GM23338 (cell line): Measurements from ENCODE around the gene RHBDD1. TPM values are rescaled to one million over a fixed set of nuclear protein-coding genes. Genes with fewer than 3 reads are reported as not detected.

Source experiments
- ATAC-seq: fragments of 200-7000 bp; cut with Tn5 transposase; 3 replicates; pipeline ENCODE4 v1.9.1; 2020
- DNase-seq: peaks from one replicate; pipeline ENCODE4 v3.0.0-alpha.2; 2015; ENCODE audit warnings: low spot score
- H2AFZ ChIP-seq: fragments of 200-600 bp; sonication (generic); 2 replicates; pipeline ENCODE4 v1.8.0; 2016; ENCODE audit warnings: antibody characterized with exemption, mild to moderate bottlenecking, moderate library complexity
- H3F3A ChIP-seq: fragments of 200-600 bp; sonication (generic); replicated peaks from 2 replicates; pipeline ENCODE4 v1.8.0; 2017; ENCODE audit warnings: antibody characterized with exemption, mixed run types, low read depth
- H3K27ac ChIP-seq: fragments of 200-600 bp; sonication (generic); 2 replicates; pipeline ENCODE4 v1.6.1; 2016; ENCODE audit warnings: low read depth
- H3K27me3 ChIP-seq: fragments of 200-600 bp; sonication (generic); 2 replicates; pipeline ENCODE4 v1.8.0; 2016; ENCODE audit warnings: mild to moderate bottlenecking, mixed run types, moderate library complexity; ENCODE audit not compliant: insufficient read depth
- H3K36me3 ChIP-seq: fragments of 200-600 bp; sonication (generic); 2 replicates; pipeline ENCODE4 v1.8.0; 2016; ENCODE audit warnings: mild to moderate bottlenecking; ENCODE audit not compliant: insufficient read depth
- H3K4me1 ChIP-seq: fragments of 200-600 bp; sonication (generic); 2 replicates; pipeline ENCODE4 v1.8.0; 2016; ENCODE audit warnings: mild to moderate bottlenecking, moderate library complexity; ENCODE audit not compliant: insufficient read depth
- H3K4me2 ChIP-seq: fragments of 200-600 bp; sonication (generic); 2 replicates; pipeline ENCODE4 v1.7.1; 2017; ENCODE audit warnings: mixed run types
- H3K4me3 ChIP-seq: fragments of 200-600 bp; sonication (generic); 2 replicates; pipeline ENCODE4 v1.6.1; 2016; ENCODE audit warnings: mixed run types
- H3K79me2 ChIP-seq: fragments of 200-600 bp; sonication (generic); replicated peaks from 2 replicates; pipeline ENCODE4 v1.8.0; 2017; ENCODE audit warnings: mild to moderate bottlenecking; ENCODE audit not compliant: insufficient read depth
- H3K9me2 ChIP-seq: fragments of 200-600 bp; sonication (generic); 2 replicates; pipeline ENCODE4 v1.8.0; 2017; ENCODE audit not compliant: insufficient read depth
- H4K20me1 ChIP-seq: fragments of 200-600 bp; sonication (generic); replicated peaks from 2 replicates; pipeline ENCODE4 v1.8.0; 2017; ENCODE audit warnings: mild to moderate bottlenecking; ENCODE audit not compliant: insufficient read depth
- H3K27ac Mint-ChIP-seq: 2 replicates; pipeline ENCODE4 v1.8.0; 2020; ENCODE audit warnings: inconsistent platforms, mild to moderate bottlenecking, moderate library complexity, mixed read lengths
- H3K27me3 Mint-ChIP-seq: 3 replicates; pipeline ENCODE4 v1.8.0; 2022; ENCODE audit warnings: low read depth, mild to moderate bottlenecking, moderate library complexity, mixed read lengths, inconsistent platforms; ENCODE audit not compliant: insufficient read depth, poor library complexity
- H3K36me3 Mint-ChIP-seq: 3 replicates; pipeline ENCODE4 v1.8.0; 2021; ENCODE audit warnings: low read depth, mild to moderate bottlenecking, inconsistent platforms, moderate library complexity, mixed read lengths
- H3K4me1 Mint-ChIP-seq: 3 replicates; pipeline ENCODE4 v1.8.0; 2020; ENCODE audit warnings: mild to moderate bottlenecking, inconsistent platforms, mixed read lengths
- H3K4me3 Mint-ChIP-seq: 3 replicates; pipeline ENCODE4 v1.8.0; 2021; ENCODE audit warnings: moderate library complexity, mild to moderate bottlenecking, inconsistent platforms, mixed read lengths
- H3K9me3 Mint-ChIP-seq: 3 replicates; pipeline ENCODE4 v1.8.0; 2020; ENCODE audit warnings: moderate library complexity, mild to moderate bottlenecking, inconsistent platforms, mixed read lengths
- EZH2 ChIP-seq: fragments of 200-600 bp; sonication (generic); IDR thresholded peaks from one replicate; pipeline ENCODE4 v1.8.0; 2017; ENCODE audit warnings: antibody characterized with exemption, mild to moderate bottlenecking, low read depth; ENCODE audit not compliant: unreplicated experiment
- EZH2phosphoT487 ChIP-seq: fragments of 200-600 bp; sonication (generic); IDR thresholded peaks from one replicate; pipeline ENCODE4 v1.8.1; 2018; ENCODE audit warnings: antibody characterized with exemption; ENCODE audit not compliant: unreplicated experiment
- JUNB ChIP-seq: IDR thresholded peaks from one replicate; pipeline ENCODE4 v1.6.1; 2016; ENCODE audit warnings: antibody characterized with exemption; ENCODE audit not compliant: unreplicated experiment
- NANOG ChIP-seq: IDR thresholded peaks from 2 replicates; pipeline ENCODE4 v1.6.1; 2016; ENCODE audit warnings: antibody characterized with exemption, borderline replicate concordance
- ZNF114 ChIP-seq: fragments of 250-450 bp; sonication (Bioruptor Pico); IDR thresholded peaks from 2 replicates; pipeline ENCODE4 v1.5.0; 2020; ENCODE audit warnings: mild to moderate bottlenecking, moderate library complexity
- polyA plus RNA-seq: library from polyadenylated mRNA; unstranded; fragments of >200 nt; fragmentation: Nextera tagmentation; extraction: Ambion mirVana; gene quantifications from 2 replicates; pipeline ENCODE4 v1.2.1, GENCODE V29; 2016
- total RNA-seq: library from RNA; depleted of rRNA; stranded (reverse); fragments of >200 nt; shearing (Covaris generic); gene quantifications from 2 replicates; pipeline ENCODE4 v1.2.3, GENCODE V29; 2014
- TF ChIP-seq, protein P1 (sequence below): fragments of 250-450 bp; sonication (Bioruptor Pico); IDR thresholded peaks from 2 replicates; pipeline ENCODE4 v1.5.0; 2020; ENCODE audit warnings: mild to moderate bottlenecking, moderate library complexity
- TF ChIP-seq, protein P2 (sequence below), 2 experiments: fragments of 200-600 bp in 1 of 2; sonication (generic) in 1 of 2; conservative IDR thresholded peaks; 2 replicates each; pipeline versions ENCODE4 v1.5.1 to v1.6.1; 2016 to 2017; ENCODE audit warnings: antibody characterized with exemption in 2 of 2, low read depth in 2 of 2, mild to moderate bottlenecking in 2 of 2, moderate library complexity in 1 of 2
- TF ChIP-seq, protein P3 (sequence below): IDR thresholded peaks from 2 replicates; pipeline ENCODE4 v1.6.1; 2016; ENCODE audit warnings: antibody characterized with exemption
- TF ChIP-seq, protein P4 (sequence below): IDR thresholded peaks from one replicate; pipeline ENCODE4 v1.6.1; 2018; ENCODE audit warnings: antibody characterized with exemption; ENCODE audit not compliant: unreplicated experiment

The RHBDD1 gene
- total and polyA plus RNA-seq, 2 experiments from 2014 or later = 7.3 to 13.0 TPM

- TF ChIP-seq, protein P1, sequence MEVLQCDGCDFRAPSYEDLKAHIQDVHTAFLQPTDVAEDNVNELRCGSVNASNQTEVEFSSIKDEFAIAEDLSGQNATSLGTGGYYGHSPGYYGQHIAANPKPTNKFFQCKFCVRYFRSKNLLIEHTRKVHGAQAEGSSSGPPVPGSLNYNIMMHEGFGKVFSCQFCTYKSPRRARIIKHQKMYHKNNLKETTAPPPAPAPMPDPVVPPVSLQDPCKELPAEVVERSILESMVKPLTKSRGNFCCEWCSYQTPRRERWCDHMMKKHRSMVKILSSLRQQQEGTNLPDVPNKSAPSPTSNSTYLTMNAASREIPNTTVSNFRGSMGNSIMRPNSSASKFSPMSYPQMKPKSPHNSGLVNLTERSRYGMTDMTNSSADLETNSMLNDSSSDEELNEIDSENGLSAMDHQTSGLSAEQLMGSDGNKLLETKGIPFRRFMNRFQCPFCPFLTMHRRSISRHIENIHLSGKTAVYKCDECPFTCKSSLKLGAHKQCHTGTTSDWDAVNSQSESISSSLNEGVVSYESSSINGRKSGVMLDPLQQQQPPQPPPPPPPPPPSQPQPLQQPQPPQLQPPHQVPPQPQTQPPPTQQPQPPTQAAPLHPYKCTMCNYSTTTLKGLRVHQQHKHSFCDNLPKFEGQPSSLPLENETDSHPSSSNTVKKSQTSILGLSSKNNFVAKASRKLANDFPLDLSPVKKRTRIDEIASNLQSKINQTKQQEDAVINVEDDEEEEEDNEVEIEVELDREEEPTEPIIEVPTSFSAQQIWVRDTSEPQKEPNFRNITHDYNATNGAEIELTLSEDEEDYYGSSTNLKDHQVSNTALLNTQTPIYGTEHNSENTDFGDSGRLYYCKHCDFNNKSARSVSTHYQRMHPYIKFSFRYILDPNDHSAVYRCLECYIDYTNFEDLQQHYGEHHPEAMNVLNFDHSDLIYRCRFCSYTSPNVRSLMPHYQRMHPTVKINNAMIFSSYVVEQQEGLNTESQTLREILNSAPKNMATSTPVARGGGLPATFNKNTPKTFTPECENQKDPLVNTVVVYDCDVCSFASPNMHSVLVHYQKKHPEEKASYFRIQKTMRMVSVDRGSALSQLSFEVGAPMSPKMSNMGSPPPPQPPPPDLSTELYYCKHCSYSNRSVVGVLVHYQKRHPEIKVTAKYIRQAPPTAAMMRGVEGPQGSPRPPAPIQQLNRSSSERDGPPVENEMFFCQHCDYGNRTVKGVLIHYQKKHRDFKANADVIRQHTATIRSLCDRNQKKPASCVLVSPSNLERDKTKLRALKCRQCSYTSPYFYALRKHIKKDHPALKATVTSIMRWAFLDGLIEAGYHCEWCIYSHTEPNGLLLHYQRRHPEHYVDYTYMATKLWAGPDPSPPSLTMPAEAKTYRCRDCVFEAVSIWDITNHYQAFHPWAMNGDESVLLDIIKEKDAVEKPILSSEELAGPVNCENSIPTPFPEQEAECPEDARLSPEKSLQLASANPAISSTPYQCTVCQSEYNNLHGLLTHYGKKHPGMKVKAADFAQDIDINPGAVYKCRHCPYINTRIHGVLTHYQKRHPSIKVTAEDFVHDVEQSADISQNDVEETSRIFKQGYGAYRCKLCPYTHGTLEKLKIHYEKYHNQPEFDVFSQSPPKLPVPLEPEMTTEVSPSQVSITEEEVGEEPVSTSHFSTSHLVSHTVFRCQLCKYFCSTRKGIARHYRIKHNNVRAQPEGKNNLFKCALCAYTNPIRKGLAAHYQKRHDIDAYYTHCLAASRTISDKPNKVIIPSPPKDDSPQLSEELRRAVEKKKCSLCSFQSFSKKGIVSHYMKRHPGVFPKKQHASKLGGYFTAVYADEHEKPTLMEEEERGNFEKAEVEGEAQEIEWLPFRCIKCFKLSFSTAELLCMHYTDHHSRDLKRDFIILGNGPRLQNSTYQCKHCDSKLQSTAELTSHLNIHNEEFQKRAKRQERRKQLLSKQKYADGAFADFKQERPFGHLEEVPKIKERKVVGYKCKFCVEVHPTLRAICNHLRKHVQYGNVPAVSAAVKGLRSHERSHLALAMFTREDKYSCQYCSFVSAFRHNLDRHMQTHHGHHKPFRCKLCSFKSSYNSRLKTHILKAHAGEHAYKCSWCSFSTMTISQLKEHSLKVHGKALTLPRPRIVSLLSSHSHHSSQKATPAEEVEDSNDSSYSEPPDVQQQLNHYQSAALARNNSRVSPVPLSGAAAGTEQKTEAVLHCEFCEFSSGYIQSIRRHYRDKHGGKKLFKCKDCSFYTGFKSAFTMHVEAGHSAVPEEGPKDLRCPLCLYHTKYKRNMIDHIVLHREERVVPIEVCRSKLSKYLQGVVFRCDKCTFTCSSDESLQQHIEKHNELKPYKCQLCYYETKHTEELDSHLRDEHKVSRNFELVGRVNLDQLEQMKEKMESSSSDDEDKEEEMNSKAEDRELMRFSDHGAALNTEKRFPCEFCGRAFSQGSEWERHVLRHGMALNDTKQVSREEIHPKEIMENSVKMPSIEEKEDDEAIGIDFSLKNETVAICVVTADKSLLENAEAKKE (CRISPR knock-in tag) = no peak
- TF ChIP-seq, protein P2, sequence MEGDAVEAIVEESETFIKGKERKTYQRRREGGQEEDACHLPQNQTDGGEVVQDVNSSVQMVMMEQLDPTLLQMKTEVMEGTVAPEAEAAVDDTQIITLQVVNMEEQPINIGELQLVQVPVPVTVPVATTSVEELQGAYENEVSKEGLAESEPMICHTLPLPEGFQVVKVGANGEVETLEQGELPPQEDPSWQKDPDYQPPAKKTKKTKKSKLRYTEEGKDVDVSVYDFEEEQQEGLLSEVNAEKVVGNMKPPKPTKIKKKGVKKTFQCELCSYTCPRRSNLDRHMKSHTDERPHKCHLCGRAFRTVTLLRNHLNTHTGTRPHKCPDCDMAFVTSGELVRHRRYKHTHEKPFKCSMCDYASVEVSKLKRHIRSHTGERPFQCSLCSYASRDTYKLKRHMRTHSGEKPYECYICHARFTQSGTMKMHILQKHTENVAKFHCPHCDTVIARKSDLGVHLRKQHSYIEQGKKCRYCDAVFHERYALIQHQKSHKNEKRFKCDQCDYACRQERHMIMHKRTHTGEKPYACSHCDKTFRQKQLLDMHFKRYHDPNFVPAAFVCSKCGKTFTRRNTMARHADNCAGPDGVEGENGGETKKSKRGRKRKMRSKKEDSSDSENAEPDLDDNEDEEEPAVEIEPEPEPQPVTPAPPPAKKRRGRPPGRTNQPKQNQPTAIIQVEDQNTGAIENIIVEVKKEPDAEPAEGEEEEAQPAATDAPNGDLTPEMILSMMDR (conservative IDR thresholded peaks at IDR 0.05; ENCODE audit: low read depth in 2 of 2) = no peak
- no peak for TF ChIP-seq JUNB
- no peak for TF ChIP-seq EZH2
- TF ChIP-seq, protein P3, sequence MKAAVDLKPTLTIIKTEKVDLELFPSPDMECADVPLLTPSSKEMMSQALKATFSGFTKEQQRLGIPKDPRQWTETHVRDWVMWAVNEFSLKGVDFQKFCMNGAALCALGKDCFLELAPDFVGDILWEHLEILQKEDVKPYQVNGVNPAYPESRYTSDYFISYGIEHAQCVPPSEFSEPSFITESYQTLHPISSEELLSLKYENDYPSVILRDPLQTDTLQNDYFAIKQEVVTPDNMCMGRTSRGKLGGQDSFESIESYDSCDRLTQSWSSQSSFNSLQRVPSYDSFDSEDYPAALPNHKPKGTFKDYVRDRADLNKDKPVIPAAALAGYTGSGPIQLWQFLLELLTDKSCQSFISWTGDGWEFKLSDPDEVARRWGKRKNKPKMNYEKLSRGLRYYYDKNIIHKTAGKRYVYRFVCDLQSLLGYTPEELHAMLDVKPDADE = no peak
These were observed 26.8 kb downstream of the RHBDD1 start (continued) for GRCh38 chr2:226862623-226863022.

DNA sequence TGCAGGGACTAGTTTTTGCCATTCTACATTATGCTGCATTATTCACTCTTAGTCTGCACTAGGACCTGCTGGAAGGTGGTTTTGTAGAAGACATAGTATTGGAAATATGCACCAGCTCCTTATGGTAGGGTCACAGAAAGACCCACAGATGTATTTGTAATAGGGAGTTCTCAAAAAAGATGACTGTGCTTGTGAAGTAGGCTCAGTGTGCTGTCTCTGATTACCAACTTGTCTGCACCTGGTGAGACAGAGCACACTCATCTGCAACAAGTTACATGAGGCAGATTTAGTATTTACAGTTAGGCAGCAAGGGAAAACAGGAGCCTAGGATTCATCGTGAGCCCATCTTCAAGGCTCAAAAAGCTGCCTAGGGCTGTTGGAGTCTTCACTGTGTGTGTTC is 29.4 kb downstream of the RHBDD1 start:
- H3K27ac ChIP-seq = peak overlapping the region; percentile 23; the same call in 1 of the 2 replicates
- H3K4me1 ChIP-seq = peaks cover 42% of the 10 kb centered on the region
- Mint-ChIP-seq H3K27ac (no peak overlapping the region), H3K9me3 (no peaks in the 10 kb centered on the region), H3K36me3 (peaks cover 12% of the 10 kb centered on the region; the same call in 2 of the 3 replicates), H3K4me3 (no peak overlapping the region), H3K4me1 (peaks cover 45% of the 10 kb centered on the region), H3K27me3 (peaks cover 3% of the 10 kb centered on the region)
- DNase-seq = no peak
- H3K79me2 ChIP-seq = no peaks in the 10 kb centered on the region
- no peaks in the 10 kb centered on the region for H4K20me1 ChIP-seq
- H3K27me3 ChIP-seq = no peaks in the 10 kb centered on the region
- peak overlapping the region; percentile 45 for H3K4me2 ChIP-seq
- ATAC-seq = no peak
- H3F3A ChIP-seq = no peaks in the 10 kb centered on the region
- no peak overlapping the region for H3K4me3 ChIP-seq
- H2AFZ ChIP-seq = no peak overlapping the region
- H3K36me3 ChIP-seq = 0 out of 2 replicates have a peak, but pooled peaks cover 3% of the 10 kb centered on the region
- H3K9me2 ChIP-seq = no peaks in the 10 kb centered on the region
- no peak for TF ChIP-seq NANOG
- TF ChIP-seq, protein P4, sequence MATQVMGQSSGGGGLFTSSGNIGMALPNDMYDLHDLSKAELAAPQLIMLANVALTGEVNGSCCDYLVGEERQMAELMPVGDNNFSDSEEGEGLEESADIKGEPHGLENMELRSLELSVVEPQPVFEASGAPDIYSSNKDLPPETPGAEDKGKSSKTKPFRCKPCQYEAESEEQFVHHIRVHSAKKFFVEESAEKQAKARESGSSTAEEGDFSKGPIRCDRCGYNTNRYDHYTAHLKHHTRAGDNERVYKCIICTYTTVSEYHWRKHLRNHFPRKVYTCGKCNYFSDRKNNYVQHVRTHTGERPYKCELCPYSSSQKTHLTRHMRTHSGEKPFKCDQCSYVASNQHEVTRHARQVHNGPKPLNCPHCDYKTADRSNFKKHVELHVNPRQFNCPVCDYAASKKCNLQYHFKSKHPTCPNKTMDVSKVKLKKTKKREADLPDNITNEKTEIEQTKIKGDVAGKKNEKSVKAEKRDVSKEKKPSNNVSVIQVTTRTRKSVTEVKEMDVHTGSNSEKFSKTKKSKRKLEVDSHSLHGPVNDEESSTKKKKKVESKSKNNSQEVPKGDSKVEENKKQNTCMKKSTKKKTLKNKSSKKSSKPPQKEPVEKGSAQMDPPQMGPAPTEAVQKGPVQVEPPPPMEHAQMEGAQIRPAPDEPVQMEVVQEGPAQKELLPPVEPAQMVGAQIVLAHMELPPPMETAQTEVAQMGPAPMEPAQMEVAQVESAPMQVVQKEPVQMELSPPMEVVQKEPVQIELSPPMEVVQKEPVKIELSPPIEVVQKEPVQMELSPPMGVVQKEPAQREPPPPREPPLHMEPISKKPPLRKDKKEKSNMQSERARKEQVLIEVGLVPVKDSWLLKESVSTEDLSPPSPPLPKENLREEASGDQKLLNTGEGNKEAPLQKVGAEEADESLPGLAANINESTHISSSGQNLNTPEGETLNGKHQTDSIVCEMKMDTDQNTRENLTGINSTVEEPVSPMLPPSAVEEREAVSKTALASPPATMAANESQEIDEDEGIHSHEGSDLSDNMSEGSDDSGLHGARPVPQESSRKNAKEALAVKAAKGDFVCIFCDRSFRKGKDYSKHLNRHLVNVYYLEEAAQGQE = no peak
- no peak for TF ChIP-seq JUNB
- no peak for TF ChIP-seq EZH2phosphoT487
- no peak for TF ChIP-seq ZNF114 (CRISPR knock-in tag)
